ENCODE results near the gene CHCHD6. TPM values are rescaled to one million over a fixed set of nuclear protein-coding genes. Genes with fewer than 3 reads are reported as not detected.

CHCHD6 gene
- total RNA-seq, 1 experiment from 2014 or later = 47.7 TPM

- H3K4me2 ChIP-seq = no peak overlapping the region
- no peaks in the 10 kb centered on the region; the same call in 1 of the 2 replicates for H3K36me3 ChIP-seq (ENCODE audit: low read depth)
- H3K79me2 ChIP-seq (ENCODE audit: low read depth) = no peaks in the 10 kb centered on the region
- ChIA-PET POLR2A (ENCODE audit: unreplicated experiment) (no interaction called here), CTCF (no interaction called here)
- no peak overlapping the region for H2AFZ ChIP-seq
- H3K27ac ChIP-seq = no peak overlapping the region
- no peaks in the 10 kb centered on the region for H3F3A ChIP-seq (ENCODE audit: insufficient read depth, low read depth)
- H4K20me1 ChIP-seq (ENCODE audit: insufficient read depth) = no peaks in the 10 kb centered on the region
- BruUV-seq (replicated peaks) = no TSS peak
- H3K4me3 ChIP-seq = no peak overlapping the region
- no peaks in the 10 kb centered on the region for H3K4me1 ChIP-seq (replicated peaks; ENCODE audit: insufficient read depth)
- no peaks in the 10 kb centered on the region for H3K27me3 ChIP-seq (ENCODE audit: insufficient read depth, low read depth)
- H3K9me2 ChIP-seq (ENCODE audit: insufficient read depth) = no peaks in the 10 kb centered on the region
- intact Hi-C loops (cut with micrococcal nuclease; ENCODE audit: unreplicated experiment) = no loop called here
- DNase-seq = no peak
- TF ChIP-seq EZH2 (IDR thresholded peaks at IDR 0.05; ENCODE audit: low read depth) = no peak
- TF ChIP-seq CTCF (conservative IDR thresholded peaks at IDR 0.05) = no peak
- H3K9me3 ChIP-seq (ENCODE audit: insufficient read depth, low read depth) = no peaks in the 10 kb centered on the region
Measured at GRCh38 chr3:126870608-126871210, 166.7 kb downstream of the CHCHD6 start.

GRCh38 chr3:126872701-126873342 lies 168.8 kb downstream of the CHCHD6 start:
- Histone ChIP-seq H3K4me2 (no peak overlapping the region), H3K9me2 (ENCODE audit: insufficient read depth) (no peaks in the 10 kb centered on the region), H3K9me3 (ENCODE audit: insufficient read depth, low read depth) (no peaks in the 10 kb centered on the region), H3K4me1 (replicated peaks; ENCODE audit: insufficient read depth) (no peaks in the 10 kb centered on the region), H3K36me3 (ENCODE audit: low read depth) (no peaks in the 10 kb centered on the region; the same call in 1 of the 2 replicates), H3K27ac (no peak overlapping the region), H3K27me3 (ENCODE audit: insufficient read depth, low read depth) (no peaks in the 10 kb centered on the region), H3K79me2 (ENCODE audit: low read depth) (no peaks in the 10 kb centered on the region), H4K20me1 (ENCODE audit: insufficient read depth) (no peaks in the 10 kb centered on the region), H3F3A (ENCODE audit: insufficient read depth, low read depth) (no peaks in the 10 kb centered on the region), H3K4me3 (no peak overlapping the region), H2AFZ (no peak overlapping the region)
- no peak for TF ChIP-seq EZH2 (IDR thresholded peaks at IDR 0.05; ENCODE audit: low read depth)
- TF ChIP-seq CTCF (conservative IDR thresholded peaks at IDR 0.05) = no peak
- no peak for DNase-seq
- CTCF ChIA-PET = no interaction called here
- POLR2A ChIA-PET (ENCODE audit: unreplicated experiment) = no interaction called here
- BruUV-seq (replicated peaks) = no TSS peak
- intact Hi-C loops (cut with micrococcal nuclease; ENCODE audit: unreplicated experiment) = no loop called here

- Histone ChIP-seq H3K27me3 (ENCODE audit: insufficient read depth, low read depth) (no peaks in the 10 kb centered on the region), H3K9me2 (ENCODE audit: insufficient read depth) (no peaks in the 10 kb centered on the region), H3F3A (ENCODE audit: insufficient read depth, low read depth) (no peaks in the 10 kb centered on the region), H3K27ac (no peak overlapping the region), H4K20me1 (ENCODE audit: insufficient read depth) (no peaks in the 10 kb centered on the region), H3K4me1 (replicated peaks; ENCODE audit: insufficient read depth) (no peaks in the 10 kb centered on the region), H3K79me2 (ENCODE audit: low read depth) (no peaks in the 10 kb centered on the region), H3K4me2 (no peak overlapping the region), H3K9me3 (ENCODE audit: insufficient read depth, low read depth) (no peaks in the 10 kb centered on the region), H3K4me3 (no peak overlapping the region), H2AFZ (no peak overlapping the region), H3K36me3 (ENCODE audit: low read depth) (no peaks in the 10 kb centered on the region; the same call in 1 of the 2 replicates)
- ChIA-PET CTCF (no interaction called here), POLR2A (ENCODE audit: unreplicated experiment) (no interaction called here)
- BruUV-seq (replicated peaks) = no TSS peak
- intact Hi-C loops (cut with micrococcal nuclease; ENCODE audit: unreplicated experiment) = no loop called here
- no peak for DNase-seq
- TF ChIP-seq EZH2 (IDR thresholded peaks at IDR 0.05; ENCODE audit: low read depth) = no peak
- TF ChIP-seq CTCF (conservative IDR thresholded peaks at IDR 0.05) = no peak
Measured at GRCh38 chr3:126873416-126873815, 169.4 kb downstream of the CHCHD6 start.

All from PC-9 (cell line).